ENCODE measurements around the gene RAC3. TPM values are rescaled to one million over a fixed set of nuclear protein-coding genes. Genes with fewer than 3 reads are reported as not detected.

Gene RAC3
- total RNA-seq, 6 experiments from 2014 or later = 3.4 to 9.0 (median 5.4) TPM

- DNase-seq (no peak), ATAC-seq (no peak)
- Histone ChIP-seq H3K4me3 (no peak overlapping the region), H3K27me3 (no peaks in the 10 kb centered on the region), H3K9me3 (no peaks in the 10 kb centered on the region), H3K4me1 (peaks cover 0 to 36% (median 13%) of the 10 kb centered on the region in 4 donors), H3K27ac (peak overlapping the region in 1 of 3 donors; percentile 51), H3K36me3 (peaks cover 0 to 16% (median 0%) of the 10 kb centered on the region in 4 donors)
- intact Hi-C loops (cut with DNase I) = loop anchor here (5.0 to 10.0 kb wide), 3 partner anchors 51 to 124 kb away; partner anchors contain the start of gene FASN (in 1 of the 2)
- WGBS (ENCODE audit: insufficient coverage, low coverage, low lambda C conversion rate, missing lambda C conversion rate) = 20% methylated on average over 1 of the region's 38 CpGs
- TF ChIP-seq CTCF (IDR thresholded peaks at IDR 0.05) (no peak), POLR2A (IDR thresholded peaks at IDR 0.05) (no peak)
These were observed 2.0 kb downstream of the RAC3 start for GRCh38 chr17:82033359-82034085.

GRCh38 chr17:82034371-82035011 lies 3.0 kb downstream of the RAC3 start:
- Histone ChIP-seq H3K4me1 (peaks cover 0 to 46% (median 18%) of the 10 kb centered on the region in 4 donors), H3K27ac (peak overlapping the region in 1 of 3 donors; percentile 51), H3K9me3 (no peaks in the 10 kb centered on the region), H3K27me3 (no peaks in the 10 kb centered on the region), H3K4me3 (no peak overlapping the region), H3K36me3 (peaks cover 0 to 16% (median 0%) of the 10 kb centered on the region in 4 donors)
- intact Hi-C loops (cut with DNase I) = loop anchor here (5.0 to 10.0 kb wide), 3 partner anchors 50 to 123 kb away; partner anchors contain the start of gene FASN (in 1 of the 2)
- TF ChIP-seq CTCF (IDR thresholded peaks at IDR 0.05) = no peak
- TF ChIP-seq POLR2A (IDR thresholded peaks at IDR 0.05) = no peak
- ATAC-seq (peak in 2 of 4 donors; percentile 1 to 14), DNase-seq (peak in 2 of 3 donors; percentile 87 to 89)
- 24% methylated on average over 12 of the region's 23 CpGs for WGBS (ENCODE audit: insufficient coverage, low coverage, low lambda C conversion rate, missing lambda C conversion rate)

GRCh38 chr17:82035488-82035887 lies 4.0 kb downstream of the RAC3 start:
- Histone ChIP-seq H3K36me3 (peaks cover 0 to 16% (median 0%) of the 10 kb centered on the region in 4 donors), H3K27ac (peak overlapping the region in 1 of 3 donors; percentile 89), H3K9me3 (no peaks in the 10 kb centered on the region), H3K4me3 (peak overlapping the region in 1 of 3 donors; percentile 81), H3K4me1 (peaks cover 0 to 44% (median 15%) of the 10 kb centered on the region in 4 donors), H3K27me3 (no peaks in the 10 kb centered on the region)
- intact Hi-C loops (cut with DNase I) = loop anchor here (10.0 kb wide), 2 partner anchors 49 to 59 kb away; partner anchors contain the start of gene FASN (in 1 of the 2)
- TF ChIP-seq CTCF (IDR thresholded peaks at IDR 0.05) (no peak), POLR2A (IDR thresholded peaks at IDR 0.05) (no peak)
- no peak for DNase-seq
- WGBS (ENCODE audit: insufficient coverage, low coverage, low lambda C conversion rate, missing lambda C conversion rate) = 37% methylated on average over 7 of the region's 8 CpGs
- ATAC-seq = no peak

GRCh38 chr17:82035956-82036633 lies 4.6 kb downstream of the RAC3 start:
- 42% methylated on average over 6 of the region's 20 CpGs for WGBS (ENCODE audit: insufficient coverage, low coverage, low lambda C conversion rate, missing lambda C conversion rate)

More at GRCh38 chr17:82035956-82036633, 4.6 kb downstream of the RAC3 start:
- no peaks in the 10 kb centered on the region for H3K27me3 ChIP-seq
- H3K27ac ChIP-seq = peak overlapping the region in 1 of 3 donors; percentile 89
- H3K9me3 ChIP-seq = no peaks in the 10 kb centered on the region
- intact Hi-C loops (cut with DNase I) = loop anchor here (10.0 kb wide), 2 partner anchors 49 to 59 kb away; partner anchors contain the start of gene FASN (in 1 of the 2)
- peaks cover 0 to 50% (median 15%) of the 10 kb centered on the region in 4 donors for H3K4me1 ChIP-seq
- H3K36me3 ChIP-seq = peaks cover 0 to 16% (median 0%) of the 10 kb centered on the region in 4 donors
- no peak for TF ChIP-seq CTCF (IDR thresholded peaks at IDR 0.05)
- no peak for TF ChIP-seq POLR2A (IDR thresholded peaks at IDR 0.05)
- peak in 1 of 3 donors; percentile 67 for DNase-seq
- peak in 1 of 4 donors; percentile 3 for ATAC-seq
- H3K4me3 ChIP-seq = peak overlapping the region; percentile 68 to 97 (median 81)

All from right lobe of liver (tissue), 6 donors.